ENCODE measurements around the gene TSPAN3.

DNA sequence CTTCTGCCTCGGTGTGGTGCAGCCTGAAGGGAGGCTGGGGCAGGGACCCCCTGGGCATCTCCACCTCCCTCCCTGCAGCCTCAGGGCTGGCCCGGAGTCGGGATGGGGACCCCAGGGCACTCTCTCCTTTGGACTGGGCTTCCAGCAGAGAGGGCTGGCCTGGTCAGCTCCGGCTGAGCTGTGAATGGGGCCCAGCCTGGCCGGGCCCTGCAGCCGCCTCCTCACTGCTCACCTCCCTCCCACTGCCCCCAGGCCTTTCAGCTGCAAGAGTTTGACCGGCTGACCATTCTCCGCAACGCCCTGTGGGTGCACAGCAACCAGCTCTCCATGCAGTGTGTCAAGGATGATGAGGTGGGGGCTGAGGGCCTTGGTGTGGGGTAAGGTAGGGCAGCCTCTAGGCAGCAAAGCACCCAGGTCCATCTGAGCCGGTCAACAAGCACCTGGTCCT is 40.0 kb downstream of the TSPAN3 start:
- TF ChIP-seq SUZ12 (IDR thresholded peaks at IDR 0.05; ENCODE audit: extremely low read depth, insufficient read depth, insufficient read length) (no peak), ZNF274 (IDR thresholded peaks at IDR 0.05; ENCODE audit: low read depth, low read length) (no peak)

Measured in NT2/D1 (cell line).